Neuronal stem cell (in vitro differentiated cells): Measurements from ENCODE around the gene DROSHA. TPM values are rescaled to one million over a fixed set of nuclear protein-coding genes. Genes with fewer than 3 reads are reported as not detected.

Experiments
- DNase-seq: peaks from one replicate; pipeline ENCODE4 v3.0.0-alpha.2; 2013; ENCODE audit warnings: low spot score
- H2AFZ ChIP-seq: one replicate; pipeline ENCODE4 v1.6.1; 2013; ENCODE audit warnings: mild to moderate bottlenecking, low read length, inconsistent platforms
- H2AK5ac ChIP-seq: 2 replicates; pipeline ENCODE4 v1.6.1; 2013; ENCODE audit warnings: low read depth, mild to moderate bottlenecking, inconsistent platforms, low read length, moderate library complexity, mixed read lengths
- H2BK120ac ChIP-seq: 2 replicates; pipeline ENCODE4 v1.6.1; 2013; ENCODE audit warnings: low read depth, mild to moderate bottlenecking, inconsistent platforms, low read length, moderate library complexity, mixed read lengths
- H2BK12ac ChIP-seq: one replicate; pipeline ENCODE4 v1.6.1; 2013; ENCODE audit warnings: low read length, inconsistent platforms
- H2BK15ac ChIP-seq: 2 replicates; pipeline ENCODE4 v1.6.1; 2013; ENCODE audit warnings: mild to moderate bottlenecking, low read length, inconsistent platforms, mixed read lengths
- H2BK5ac ChIP-seq: one replicate; pipeline ENCODE4 v1.6.1; 2013; ENCODE audit warnings: inconsistent platforms, mild to moderate bottlenecking, low read length, moderate library complexity
- H3K14ac ChIP-seq: one replicate; pipeline ENCODE4 v1.6.1; 2013; ENCODE audit warnings: low read length, inconsistent platforms
- H3K18ac ChIP-seq: 2 replicates; pipeline ENCODE4 v1.6.1; 2013; ENCODE audit warnings: low read length, inconsistent platforms
- H3K23ac ChIP-seq: 2 replicates; pipeline ENCODE4 v1.6.1; 2013; ENCODE audit warnings: low read depth, mild to moderate bottlenecking, mixed read lengths, low read length, inconsistent platforms; ENCODE audit not compliant: poor library complexity
- H3K27ac ChIP-seq: replicated peaks from 3 replicates; pipeline ENCODE4 v1.5.1; 2013; ENCODE audit warnings: low read length, inconsistent platforms
- H3K27me3 ChIP-seq, 3 experiments: 2 replicates each; pipeline ENCODE4 v1.6.1; 2013; ENCODE audit warnings: low read length in 3 of 3, mild to moderate bottlenecking in 2 of 3, inconsistent platforms in 1 of 3, low read depth in 1 of 3, mixed read lengths in 1 of 3, moderate library complexity in 1 of 3; ENCODE audit not compliant: control insufficient read depth in 3 of 3, insufficient read depth in 3 of 3
- H3K36me3 ChIP-seq, 2 donors: replicated peaks in 1 of 2; 2 replicates each; pipeline ENCODE4 v1.6.1; 2013; ENCODE audit warnings: low read length in 2 of 2; ENCODE audit not compliant: control insufficient read depth in 2 of 2, insufficient read depth in 2 of 2
- H3K4ac ChIP-seq: 2 replicates; pipeline ENCODE4 v1.6.1; 2013; ENCODE audit warnings: inconsistent platforms, mild to moderate bottlenecking, low read length, moderate library complexity
- H3K4me1 ChIP-seq, 2 donors: 1 replicate in 1 of 2; 2 replicates in 1 of 2; pipeline ENCODE4 v1.6.1; 2013; ENCODE audit warnings: low read length in 2 of 2, low read depth in 1 of 2; ENCODE audit not compliant: control insufficient read depth in 2 of 2, insufficient read depth in 1 of 2
- H3K4me2 ChIP-seq: one replicate; pipeline ENCODE4 v1.6.1; 2013; ENCODE audit warnings: mild to moderate bottlenecking, low read length, inconsistent platforms; ENCODE audit not compliant: insufficient read depth, poor library complexity, severe bottlenecking
- H3K4me3 ChIP-seq, 2 donors: 2 replicates each; pipeline ENCODE4 v1.5.1; 2013; ENCODE audit warnings: low read length in 2 of 2, mild to moderate bottlenecking in 2 of 2, inconsistent platforms in 1 of 2, moderate library complexity in 1 of 2
- H3K79me1 ChIP-seq: one replicate; pipeline ENCODE4 v1.6.1; 2013; ENCODE audit warnings: low read depth, mild to moderate bottlenecking, inconsistent platforms, low read length, moderate library complexity
- H3K9ac ChIP-seq: one replicate; pipeline ENCODE4 v1.6.1; 2013; ENCODE audit warnings: mild to moderate bottlenecking, low read depth, low read length, inconsistent platforms; ENCODE audit not compliant: poor library complexity
- H3K9me3 ChIP-seq, 2 donors: replicated peaks in 1 of 2; 2 replicates each; pipeline versions ENCODE3 to v1.6.1; 2013; ENCODE audit warnings: low read length in 2 of 2, mild to moderate bottlenecking in 2 of 2, inconsistent platforms in 1 of 2, low read depth in 1 of 2, mixed read lengths in 1 of 2, moderate library complexity in 1 of 2; ENCODE audit not compliant: control insufficient read depth in 2 of 2, insufficient read depth in 1 of 2
- H4K8ac ChIP-seq: one replicate; pipeline ENCODE4 v1.6.1; 2013; ENCODE audit warnings: low read depth, mild to moderate bottlenecking, inconsistent platforms, low read length, moderate library complexity
- H4K91ac ChIP-seq: one replicate; pipeline ENCODE4 v1.6.1; 2013; ENCODE audit warnings: low read length, low read depth, mild to moderate bottlenecking, inconsistent platforms; ENCODE audit not compliant: poor library complexity
- WGBS, 2 donors: extraction: QIAGEN DNeasy Blood & Tissue Kit; methylation state at CpG; one replicate each; pipeline ENCODE4 v1.1.7; 2013; ENCODE audit warnings: missing lambda C conversion rate in 2 of 2, mixed read lengths in 1 of 2; ENCODE audit not compliant: insufficient read length in 2 of 2, insufficient replicate concordance in 1 of 2; ENCODE audit errors: extremely low coverage in 2 of 2; 5-methylcytosine and 5-hydroxymethylcytosine counted together
- small RNA-seq: library from polyadenylated mRNA; stranded (forward); fragments of <200 nt; extraction: miRNeasy Mini kit (QIAGEN cat#:217004); gene quantifications from one replicate; pipeline ENCODE3, GENCODE V24; 2013; ENCODE audit not compliant: insufficient read depth

DROSHA gene

DNA sequence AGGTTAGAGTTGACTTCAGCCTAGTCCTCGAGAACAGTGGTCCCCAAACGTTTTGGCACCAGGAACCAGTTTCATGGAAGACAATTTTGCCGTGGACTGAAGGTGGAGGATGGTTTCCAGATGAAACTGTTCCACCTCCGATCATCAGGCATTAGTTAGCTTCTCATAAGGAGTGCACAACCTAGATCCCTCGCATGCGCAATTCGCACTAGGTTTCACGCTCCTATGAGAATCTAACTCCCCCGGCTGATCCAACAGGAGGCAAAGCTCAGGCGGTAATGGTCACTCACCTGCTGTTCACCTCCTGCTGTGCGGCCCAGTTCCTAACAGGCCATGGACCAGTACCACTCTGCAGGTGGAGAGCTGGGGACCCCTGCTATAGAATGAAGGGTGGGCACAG is 174.9 kb downstream of the DROSHA start:
- no peak for DNase-seq
- no peak overlapping the region for H2BK15ac ChIP-seq
- no peak overlapping the region for H2AFZ ChIP-seq
- H3K4ac ChIP-seq: no peak overlapping the region
- H2BK12ac ChIP-seq: no peak overlapping the region
- no peak overlapping the region for H3K4me2 ChIP-seq
- no peak overlapping the region for H3K18ac ChIP-seq
- no peak overlapping the region for H3K9ac ChIP-seq
- H3K4me3 ChIP-seq: no peak overlapping the region
- H3K14ac ChIP-seq: no peak overlapping the region
- no peak overlapping the region for H2AK5ac ChIP-seq
- H3K27me3 ChIP-seq: no peaks in the 10 kb centered on the region
- no peak overlapping the region for H4K8ac ChIP-seq
- no peak overlapping the region for H3K23ac ChIP-seq
- no peak overlapping the region for H2BK120ac ChIP-seq
- H4K91ac ChIP-seq: no peak overlapping the region
- H3K4me1 ChIP-seq: peaks cover 0 to 11% of the 10 kb centered on the region in 2 donors
- no peaks in the 10 kb centered on the region for H3K79me1 ChIP-seq
- no peak overlapping the region for H2BK5ac ChIP-seq
- H3K27ac ChIP-seq: no peak overlapping the region
- no peaks in the 10 kb centered on the region for H3K36me3 ChIP-seq
- WGBS, 2 donors: no CpG with 5 or more reads among the region's 11 CpGs
- H3K9me3 ChIP-seq: peaks cover 0 to 3% of the 10 kb centered on the region in 2 donors

DNA sequence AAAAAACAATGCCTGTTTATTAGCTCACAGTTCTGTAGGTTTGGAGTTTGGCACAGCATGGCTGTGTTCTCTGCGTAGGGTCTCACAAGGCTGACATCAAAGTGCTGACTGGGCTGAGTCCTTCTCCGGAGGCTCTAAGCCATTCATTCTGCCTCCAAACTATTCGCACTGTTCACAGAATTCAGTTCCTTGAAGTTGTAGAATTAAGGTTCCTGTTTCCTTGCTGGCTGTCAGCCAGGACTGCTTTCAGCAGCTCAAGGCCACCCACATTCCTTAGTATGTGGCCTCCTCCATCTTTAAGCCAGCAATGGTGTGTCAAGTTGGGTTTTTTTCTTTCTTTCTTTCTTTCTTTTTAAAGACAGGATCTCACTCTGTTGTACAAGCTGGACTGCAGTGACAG is 176.6 kb downstream of the DROSHA start:
- Histone ChIP-seq H3K4me1 (no peaks in the 10 kb centered on the region), H4K91ac (no peak overlapping the region), H3K18ac (no peak overlapping the region), H3K36me3 (no peaks in the 10 kb centered on the region), H2BK5ac (no peak overlapping the region), H3K9ac (no peak overlapping the region), H3K14ac (no peak overlapping the region), H2BK15ac (no peak overlapping the region), H2BK12ac (no peak overlapping the region), H2AFZ (no peak overlapping the region), H3K4ac (no peak overlapping the region), H3K9me3 (peaks cover 0 to 3% of the 10 kb centered on the region in 2 donors), H2AK5ac (no peak overlapping the region), H3K23ac (no peak overlapping the region), H3K27ac (no peak overlapping the region), H4K8ac (no peak overlapping the region), H3K4me3 (no peak overlapping the region), H3K79me1 (no peaks in the 10 kb centered on the region), H3K4me2 (no peak overlapping the region), H3K27me3 (no peaks in the 10 kb centered on the region), H2BK120ac (no peak overlapping the region)
- no peak for DNase-seq
- no CpG with 5 or more reads among the region's 3 CpGs for WGBS, 2 donors

Small RNA genes within 50 kb of the gene (small RNA-seq; reads per million reads assigned to genes)
- not detected for gene RF00019
